Smooth muscle cell of the brain vasculature (primary cell): Measurements from ENCODE around the gene ANKRD42.
A peak's percentile ranks its signal among the peaks of the same experiment; 100 is the strongest.
"Not testable (repeated sequence)": the region's sequence is repeated elsewhere in the genome, so short reads cannot be mapped to it uniquely, and the experiment has no call there.

Source experiments
- DNase-seq: peaks from one replicate; pipeline ENCODE4 v3.0.0-alpha.2; 2012; ENCODE audit warnings: low read depth, low spot score

ANKRD42 gene

DNA sequence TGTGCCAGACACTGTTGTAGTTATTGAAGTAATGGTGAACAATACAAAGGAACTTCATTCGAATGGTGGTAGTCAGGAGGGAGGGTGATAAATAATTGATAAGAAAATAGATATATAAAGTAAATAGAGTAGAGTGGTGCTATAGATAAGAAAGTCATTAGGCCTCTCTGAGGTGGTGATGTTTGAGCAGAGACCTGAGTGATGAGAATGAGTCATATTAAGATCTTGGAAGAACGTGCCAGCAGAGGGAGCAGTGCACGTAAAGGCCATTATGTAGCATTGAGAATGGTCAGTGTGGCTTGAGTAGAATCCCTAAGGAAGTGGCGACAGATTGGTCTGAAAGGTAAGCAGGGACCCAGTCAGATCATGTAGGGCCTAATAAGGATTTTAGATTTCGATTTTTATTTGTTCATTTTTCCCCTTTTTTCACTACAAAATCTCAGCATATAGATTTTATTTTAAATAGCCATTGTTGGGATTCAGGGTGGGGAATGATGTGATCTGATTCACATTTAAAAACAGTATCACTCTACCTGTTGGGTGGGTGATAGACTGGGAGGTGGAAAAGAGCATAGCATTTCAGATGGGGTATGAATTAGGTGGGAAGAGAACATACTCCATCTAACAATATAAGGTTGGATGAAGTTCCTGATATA lies 47.9 kb downstream of the ANKRD42 start:
- peak; percentile 18 for DNase-seq

DNA sequence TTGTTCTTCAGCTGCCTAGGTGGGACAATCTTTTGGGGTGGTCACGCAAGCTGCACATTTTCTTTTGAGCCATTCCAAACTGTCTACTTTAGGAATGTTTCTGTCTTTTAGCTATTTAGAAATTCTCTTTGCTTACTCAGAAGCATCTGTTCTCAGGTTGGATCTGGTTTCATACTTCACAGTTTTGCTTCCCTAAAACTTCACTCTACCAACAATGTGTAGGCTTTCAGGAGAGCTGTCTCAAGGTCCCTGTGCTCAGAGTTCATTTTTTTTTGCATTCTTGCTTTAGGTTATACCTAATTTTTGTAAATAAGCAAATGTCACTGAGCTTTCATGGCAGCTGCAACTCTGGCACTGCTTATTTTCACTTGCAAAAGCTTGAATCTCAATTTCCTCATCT lies 55.9 kb downstream of the ANKRD42 start:
- no peak for DNase-seq

DNA sequence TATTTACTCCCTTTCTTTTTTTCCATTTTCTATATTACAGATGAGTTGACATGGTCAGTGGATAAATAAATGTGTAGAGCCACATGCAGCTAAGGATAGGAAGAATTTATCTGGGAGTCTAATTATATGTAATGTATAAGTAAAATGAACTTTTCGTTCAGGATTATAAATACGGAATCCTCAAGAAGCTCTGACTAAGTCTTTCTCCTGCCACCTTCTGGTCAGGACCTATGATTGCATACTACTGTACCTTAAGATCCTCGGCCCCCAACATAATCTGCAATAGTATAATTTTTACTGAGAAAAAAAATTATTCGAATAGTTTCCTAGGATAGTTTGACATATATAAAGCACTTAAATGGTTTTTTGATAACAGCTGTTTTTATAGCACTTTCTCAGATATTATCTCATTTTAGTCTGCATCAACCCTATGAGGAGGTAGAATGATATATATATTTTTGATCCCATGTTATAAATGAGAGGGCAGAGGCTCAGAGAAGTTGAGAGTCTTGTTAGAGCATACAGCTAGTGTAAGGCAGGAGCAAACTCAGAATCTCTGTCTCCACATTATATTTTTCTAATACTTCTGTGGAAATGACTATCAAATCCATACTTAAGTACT lies 56.6 kb downstream of the ANKRD42 start:
- DNase-seq = peak; percentile 13

DNA sequence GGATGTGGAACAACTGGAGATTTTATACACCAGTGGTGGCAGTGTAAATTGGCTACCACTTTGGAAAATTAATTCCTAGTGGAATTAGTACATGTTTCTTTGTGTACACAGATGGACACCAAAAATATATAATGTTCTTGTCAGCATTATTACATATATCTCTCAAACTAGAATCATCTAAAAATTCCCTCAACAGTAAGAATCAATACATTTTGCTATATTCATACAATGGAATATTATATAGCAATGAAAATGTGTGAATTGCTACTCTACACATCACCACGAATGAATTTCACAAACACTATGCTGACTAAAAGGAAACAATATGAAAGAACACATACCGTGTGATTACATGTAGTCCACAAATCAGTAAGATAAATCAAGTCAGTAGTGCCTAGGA lies 58.8 kb downstream of the ANKRD42 start:
- no peak for DNase-seq

DNA sequence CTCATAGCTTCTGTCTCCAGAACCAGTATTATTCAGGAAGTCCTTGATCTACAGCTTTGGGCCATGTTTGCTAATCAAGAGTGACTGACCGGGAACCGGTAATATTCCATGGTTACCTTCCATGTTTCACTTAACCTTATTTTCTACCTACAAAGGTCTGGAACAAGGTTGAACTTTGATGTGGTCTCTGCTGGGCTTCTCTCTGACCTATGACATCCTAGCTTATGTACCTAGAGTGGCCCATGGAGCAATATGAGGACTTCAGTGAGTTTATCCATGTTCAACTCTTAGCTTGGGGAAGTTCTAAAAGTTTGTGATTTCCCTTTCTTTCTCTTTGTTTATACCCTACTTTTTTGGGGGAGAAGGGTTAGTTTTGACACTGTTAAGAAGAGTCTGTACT lies 59.4 kb downstream of the ANKRD42 start:
- no peak for DNase-seq

DNA sequence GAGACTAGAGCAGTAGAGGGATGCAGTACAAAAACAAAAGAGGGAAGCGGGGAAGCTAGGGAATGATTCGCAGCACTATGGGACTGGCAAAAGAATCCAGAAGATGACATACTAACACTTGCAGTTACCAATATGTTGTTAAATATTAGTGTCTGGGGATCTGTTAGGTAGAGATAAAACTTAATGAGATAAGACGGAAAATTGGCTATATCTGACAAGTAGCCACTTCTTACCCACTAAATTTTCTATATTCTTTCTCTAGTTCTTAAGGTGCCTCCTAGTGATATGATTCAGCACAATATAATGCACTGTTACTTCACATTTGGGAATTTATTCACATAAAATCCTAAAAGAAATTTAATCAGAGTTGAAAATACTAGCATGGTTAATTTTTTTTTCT lies 61.9 kb downstream of the ANKRD42 start:
- DNase-seq = no peak

DNA sequence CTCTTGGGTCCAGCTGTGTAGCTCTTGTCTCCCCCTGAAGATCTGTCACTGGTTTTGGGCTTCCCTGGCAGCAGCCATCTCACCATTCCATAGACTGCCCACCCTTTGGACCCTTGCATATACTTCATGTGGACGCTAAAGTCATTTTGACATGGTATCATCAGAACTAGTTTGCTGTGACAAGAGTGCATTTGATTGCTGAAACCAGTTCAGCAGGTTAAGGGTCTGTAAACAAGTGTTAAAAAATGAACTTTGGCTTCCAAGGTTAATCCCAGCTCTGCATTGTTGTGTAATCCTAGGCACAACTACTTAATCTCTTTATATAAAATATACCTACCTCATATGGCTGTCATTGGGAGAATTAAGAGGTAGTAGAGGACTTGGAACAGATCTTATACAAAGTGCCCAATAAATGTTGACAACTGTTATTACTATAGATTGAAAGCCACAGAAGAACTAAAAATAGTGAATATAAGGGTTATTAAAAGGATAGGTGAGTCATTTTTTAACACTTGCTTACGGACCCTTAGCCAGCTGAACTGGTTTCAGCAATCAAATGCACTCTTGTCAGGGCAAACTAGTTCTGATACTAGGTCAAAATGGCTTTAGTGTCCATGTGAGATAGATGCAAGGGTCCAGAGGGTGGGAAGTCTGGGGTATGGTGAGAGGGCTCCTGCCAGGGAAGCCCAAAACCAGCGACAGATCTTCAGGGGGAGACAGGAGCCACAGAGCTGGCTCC lies 63.3 kb downstream of the ANKRD42 start:
- no peak for DNase-seq

DNA sequence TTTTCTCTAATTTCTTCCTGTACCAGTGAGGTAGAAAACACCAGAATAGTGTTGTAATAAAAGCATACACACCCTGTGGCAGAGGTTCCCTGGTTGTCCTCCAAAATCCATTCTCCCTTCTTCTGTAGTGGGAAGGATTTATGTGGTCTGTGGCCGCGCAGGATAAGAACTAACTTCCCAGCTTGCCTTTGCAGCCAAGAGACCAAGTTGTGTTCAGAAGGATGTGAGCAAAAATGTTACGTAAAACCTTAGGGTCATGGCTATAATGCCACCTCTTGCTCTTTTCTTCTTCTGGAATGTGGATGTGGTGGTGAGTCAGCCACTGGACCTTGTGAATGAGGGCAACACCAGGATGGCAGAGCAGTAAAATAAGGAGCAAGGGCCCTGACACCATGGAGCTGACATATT lies 64.3 kb downstream of the ANKRD42 start:
- peak; percentile 36 for DNase-seq

DNA sequence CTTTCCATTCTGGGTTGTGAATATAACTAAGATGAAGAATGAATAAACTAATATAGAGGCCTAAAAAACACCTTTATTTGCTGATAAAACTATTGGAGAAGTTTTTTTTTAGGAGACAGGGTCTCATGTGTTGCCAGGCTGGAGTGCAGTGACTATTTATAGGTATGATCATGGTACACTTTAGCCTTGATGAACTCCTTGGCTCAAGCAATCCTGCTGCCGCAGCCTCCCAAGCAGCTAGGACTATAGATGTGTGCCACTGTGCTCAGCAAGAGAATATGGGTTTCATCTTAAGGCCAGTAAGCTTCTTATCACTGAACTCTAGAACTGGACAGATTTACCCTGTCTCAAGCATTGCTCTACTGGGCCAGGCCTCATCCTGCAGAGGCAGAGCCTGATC lies 66.0 kb downstream of the ANKRD42 start:
- DNase-seq = no peak

DNA sequence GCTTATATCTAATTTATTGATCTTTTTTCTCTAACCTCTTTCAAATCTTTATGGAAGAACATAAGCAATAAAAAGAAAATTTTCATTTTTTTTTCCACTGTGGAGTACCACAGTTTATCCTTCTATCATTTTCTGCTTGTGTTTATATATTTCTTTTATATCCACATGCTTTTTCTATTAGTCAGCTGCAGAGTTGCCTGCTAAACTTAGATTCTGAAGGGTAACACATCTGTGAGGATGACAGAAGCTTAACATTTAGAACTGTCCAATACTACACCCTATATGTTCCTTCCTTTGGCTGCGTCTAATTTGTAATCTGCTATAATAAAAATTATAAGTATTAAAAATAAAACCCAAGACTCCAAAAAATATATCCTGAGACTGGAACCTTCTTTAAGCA lies 71.8 kb downstream of the ANKRD42 start:
- no peak for DNase-seq

DNA sequence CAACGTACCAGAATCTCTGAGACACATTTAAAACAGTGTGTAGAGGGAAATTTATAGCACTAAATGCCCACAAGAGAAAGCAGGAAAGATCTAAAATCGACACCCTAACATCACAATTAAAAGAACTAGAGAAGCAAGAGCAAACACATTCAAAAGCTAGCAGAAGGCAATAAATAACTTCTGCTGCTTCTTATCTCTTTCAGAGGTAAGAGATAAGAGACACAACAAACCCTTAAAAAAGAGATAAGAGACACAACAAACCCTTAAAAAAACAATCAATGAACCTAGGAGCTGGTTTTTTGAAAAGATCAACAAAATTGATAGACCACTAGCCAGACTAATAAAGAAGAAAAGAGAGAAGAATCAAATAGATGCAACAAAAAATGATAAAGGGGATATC lies 75.6 kb downstream of the ANKRD42 start:
- DNase-seq = not testable (repeated sequence)

DNA sequence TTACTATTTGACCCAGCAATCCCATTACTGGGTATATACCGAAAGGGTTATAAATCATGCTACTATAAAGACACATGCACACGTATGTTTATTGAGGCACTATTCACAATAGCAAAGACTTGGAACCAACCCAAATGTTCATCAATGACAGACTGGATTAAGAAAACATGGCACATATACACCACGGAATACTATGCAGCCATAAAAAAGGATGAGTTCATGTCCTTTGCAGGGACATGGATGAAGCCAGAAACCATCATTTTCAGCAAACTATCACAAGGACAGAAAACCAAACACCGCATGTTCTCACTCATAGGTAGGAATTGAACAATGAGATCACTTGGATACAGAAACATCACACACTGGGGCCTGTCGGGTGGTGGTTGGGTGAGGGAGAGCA lies 78.2 kb downstream of the ANKRD42 start:
- DNase-seq = not testable (repeated sequence)

DNA sequence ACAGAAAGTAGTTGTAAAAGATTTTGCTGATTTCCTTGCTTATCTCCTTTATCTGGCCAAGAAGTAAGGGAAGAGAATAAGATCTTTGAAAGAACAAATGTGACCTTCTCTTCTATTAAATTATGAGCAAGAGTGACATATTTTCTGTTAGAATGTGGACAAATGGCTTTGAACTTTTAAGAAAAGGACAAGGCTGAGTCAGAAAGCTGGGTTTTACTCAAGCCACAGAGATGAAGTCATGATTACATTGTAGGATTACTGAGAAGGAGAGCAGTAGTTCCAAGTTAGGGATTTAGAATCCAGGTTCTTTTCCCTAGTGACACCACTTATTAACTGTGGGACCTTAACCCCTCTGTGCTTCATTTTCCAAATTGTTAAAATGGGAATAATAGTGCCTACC lies 79.1 kb downstream of the ANKRD42 start:
- DNase-seq = no peak

DNA sequence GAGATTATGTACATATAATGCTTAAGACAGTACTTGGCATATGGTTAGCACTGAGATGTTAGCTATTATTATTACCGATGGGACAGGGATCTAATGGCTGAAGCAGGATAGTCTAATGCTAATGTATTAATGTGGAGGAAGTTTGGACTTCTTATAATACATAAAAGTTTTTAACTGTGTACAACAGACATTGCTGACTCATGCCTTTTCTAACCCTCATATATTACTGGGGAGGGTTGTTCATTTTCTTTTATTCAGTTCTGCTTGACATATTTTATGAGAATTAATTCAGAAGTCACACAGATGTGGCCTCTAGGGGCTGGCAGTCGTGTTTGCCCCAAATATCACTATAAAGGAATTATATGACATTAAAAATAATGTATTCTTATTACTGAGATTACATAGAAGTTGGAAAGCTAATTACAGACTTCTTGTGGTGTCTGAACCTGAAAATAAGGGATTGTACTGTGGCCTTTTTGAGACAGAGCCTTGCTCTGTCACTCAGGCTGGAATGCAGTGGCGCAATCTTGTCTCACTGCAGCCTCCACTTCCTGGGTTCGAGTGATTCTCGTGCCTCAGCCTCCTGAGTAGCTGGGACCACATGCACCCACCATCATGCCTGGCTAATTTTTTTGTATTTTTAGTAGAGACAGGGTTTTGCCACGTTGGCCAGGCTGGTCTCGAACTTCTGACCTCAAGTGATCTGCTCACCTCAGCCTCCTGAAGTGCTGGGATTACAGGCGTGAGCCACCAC lies 82.6 kb downstream of the ANKRD42 start:
- DNase-seq = no peak

DNA sequence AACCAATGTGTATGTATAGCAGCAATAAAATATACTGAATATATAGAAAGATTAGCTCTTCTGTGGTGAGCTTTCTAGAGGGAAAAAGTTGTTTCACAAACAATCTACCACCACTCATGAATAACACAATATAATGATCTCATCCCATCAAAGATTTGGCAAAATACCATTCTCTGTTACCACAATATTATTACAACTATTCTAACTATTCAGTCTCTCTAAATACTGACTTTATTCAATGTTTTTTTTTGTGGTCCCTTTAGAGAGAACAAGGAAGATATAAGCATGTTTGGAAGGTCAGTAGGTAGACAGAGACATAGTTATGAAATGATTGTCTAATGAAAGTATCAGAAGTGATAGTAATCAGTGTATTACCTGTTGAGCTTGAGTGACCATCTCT lies 84.8 kb downstream of the ANKRD42 start:
- DNase-seq = no peak

DNA sequence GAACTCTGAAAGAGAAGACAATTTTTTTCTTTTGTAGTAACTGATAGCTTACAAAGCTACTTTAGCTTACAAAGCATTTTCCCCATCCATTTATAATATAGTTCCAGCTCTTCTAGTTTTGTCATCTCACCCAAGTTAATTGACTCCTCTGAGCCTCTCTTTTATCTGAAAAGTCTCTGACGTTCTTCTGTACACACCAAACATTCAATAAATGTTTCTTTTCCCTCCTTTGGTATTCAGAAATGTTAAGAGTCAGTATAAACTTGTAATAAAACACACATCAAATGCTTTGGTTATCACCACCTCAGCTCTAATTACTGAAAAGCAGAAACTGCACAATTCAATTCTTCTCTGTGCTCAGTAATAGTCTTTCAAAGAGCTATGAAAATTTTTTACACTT lies 86.7 kb downstream of the ANKRD42 start:
- DNase-seq = no peak

DNA sequence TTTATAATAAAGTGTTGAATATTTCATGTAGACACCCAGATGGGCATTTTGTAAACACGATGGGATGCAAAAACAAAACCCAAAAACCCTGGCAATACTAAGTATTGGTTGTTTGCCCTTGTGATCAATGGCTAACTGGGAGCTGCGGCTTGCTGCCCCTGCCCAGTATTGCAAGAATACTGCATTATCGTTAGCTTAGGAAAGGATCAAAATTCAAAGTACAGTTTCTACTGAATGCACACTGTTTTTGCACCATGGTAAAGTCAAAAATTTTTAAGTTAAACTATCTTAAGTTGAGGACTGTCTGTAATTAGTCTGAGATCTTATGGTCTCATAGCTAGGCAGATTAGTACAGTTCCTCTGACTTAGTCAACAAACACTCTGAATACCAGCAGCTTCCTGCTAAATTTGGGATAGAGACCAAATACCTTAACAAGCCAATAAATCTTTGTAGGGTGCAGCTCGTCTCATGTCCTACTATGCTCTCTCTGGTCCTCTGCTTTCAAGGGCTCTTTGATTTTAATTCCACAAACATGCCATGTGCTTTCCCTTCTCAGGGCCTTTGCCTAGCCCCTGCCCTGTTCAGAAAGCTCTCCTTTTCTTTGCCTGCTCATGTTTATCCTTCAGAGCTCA lies 88.7 kb downstream of the ANKRD42 start:
- no peak for DNase-seq

DNA sequence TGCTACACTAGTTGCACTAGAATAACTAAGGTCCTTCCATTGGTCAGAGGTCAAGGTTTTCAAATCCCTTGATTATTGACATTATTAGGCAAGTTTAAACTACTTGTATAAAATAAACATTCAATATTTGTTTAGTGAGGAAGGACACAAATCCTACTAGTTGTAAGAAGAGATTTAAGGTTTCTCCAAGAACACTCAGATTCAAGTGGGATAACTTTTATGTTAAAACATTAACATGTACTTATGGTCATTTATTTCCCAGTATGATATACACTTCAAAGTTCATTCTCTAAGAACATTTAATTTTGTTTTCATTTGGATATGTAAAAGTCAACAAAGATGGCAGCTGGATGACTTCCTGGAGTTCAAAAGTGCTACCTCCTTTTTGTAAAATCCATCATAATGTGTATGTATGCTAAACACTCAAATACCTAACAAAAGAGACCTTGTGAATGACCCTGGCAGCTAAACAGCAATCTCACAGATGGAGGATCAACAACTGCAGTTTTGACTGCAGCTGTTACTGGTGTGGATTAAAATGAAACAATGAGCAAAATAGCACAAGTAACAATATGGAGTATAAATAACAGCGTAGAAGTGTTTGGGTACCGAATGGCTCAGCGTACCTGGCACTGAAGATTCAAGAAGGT lies 91.1 kb downstream of the ANKRD42 start:
- DNase-seq = no peak

DNA sequence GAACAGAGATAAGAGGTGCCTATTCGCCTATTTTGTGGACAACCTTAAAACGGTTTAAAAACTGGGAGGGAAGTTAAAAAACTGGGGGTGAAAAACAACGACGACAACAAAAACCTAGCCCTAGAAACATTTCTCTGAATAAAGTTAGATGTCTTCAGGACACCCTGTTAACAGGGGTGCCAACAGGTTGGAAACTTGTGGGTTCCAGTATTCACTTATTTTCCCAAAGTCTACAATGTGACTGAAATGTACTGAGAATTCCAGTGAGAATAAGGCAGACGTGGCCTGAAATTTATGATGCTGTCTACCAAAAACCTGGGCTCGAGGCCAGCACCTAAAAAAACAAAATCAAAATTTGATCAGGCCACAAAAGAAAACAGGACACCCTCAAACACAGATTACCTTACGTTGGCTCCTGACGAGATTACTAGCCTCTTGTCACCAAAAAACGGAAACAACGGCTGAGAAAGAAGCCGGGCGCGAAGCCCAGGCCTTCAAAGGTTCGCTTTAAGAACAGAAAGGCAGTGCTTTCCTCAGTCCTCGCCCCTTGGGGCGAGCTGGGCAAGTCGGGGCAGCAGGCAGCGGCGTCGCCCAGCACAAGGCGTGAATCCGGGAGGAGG lies 91.7 kb downstream of the ANKRD42 start:
- DNase-seq = no peak

DNA sequence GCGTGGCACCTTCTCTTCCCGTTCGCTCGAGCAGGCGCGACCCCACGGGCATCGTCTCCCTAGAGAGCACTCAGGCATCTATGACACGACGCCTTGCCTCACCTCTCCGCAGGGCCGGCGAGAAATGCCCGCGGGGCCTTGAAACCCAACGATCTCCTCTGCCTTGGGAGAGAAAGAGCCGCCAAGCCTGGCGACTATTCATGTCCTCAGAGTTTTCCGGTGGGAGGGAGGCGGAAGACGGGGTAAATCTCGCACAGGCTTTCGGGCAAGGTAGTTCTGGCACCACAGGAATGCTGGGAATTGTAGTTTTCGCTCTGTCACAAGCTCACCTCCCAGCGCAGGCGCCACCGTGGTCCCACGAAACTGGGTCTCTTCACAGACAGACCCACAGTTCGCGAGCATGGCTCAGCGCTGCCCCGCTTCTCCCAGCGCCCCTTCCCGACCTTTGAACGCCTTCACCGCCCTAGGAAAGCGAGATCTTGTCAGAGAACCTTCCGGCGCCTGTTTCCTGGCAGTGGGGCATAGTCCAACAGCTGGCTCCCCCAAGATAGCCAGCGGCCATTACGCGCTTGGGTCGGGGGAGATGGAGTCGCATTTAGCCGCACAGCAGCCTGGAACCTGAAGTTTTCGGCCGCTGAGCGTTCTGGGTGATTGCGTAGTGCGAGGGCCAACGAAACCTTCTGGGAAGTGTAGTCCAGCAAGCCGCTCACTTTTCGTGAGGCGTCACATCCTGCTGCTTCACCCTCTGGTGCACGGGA lies 92.4 kb downstream of the ANKRD42 start, which contains the start of gene CCDC90B:
CCDC90B (minus strand) TSS at position 597 of the 758 bp plus-strand sequence; CDS start at position 202, 395 bp downstream.
- DNase-seq = peak; percentile 93
